Measurements from ENCODE around the gene OCA2. TPM values are rescaled to one million over a fixed set of nuclear protein-coding genes. Genes with fewer than 3 reads are reported as not detected.
A peak's percentile ranks its signal among the peaks of the same experiment; 100 is the strongest.

Gene OCA2
- total and polyA plus RNA-seq, 2 of the 4 experiments (the other 2 are of a cell fraction): under 0.01 to 0.03 TPM

DNA sequence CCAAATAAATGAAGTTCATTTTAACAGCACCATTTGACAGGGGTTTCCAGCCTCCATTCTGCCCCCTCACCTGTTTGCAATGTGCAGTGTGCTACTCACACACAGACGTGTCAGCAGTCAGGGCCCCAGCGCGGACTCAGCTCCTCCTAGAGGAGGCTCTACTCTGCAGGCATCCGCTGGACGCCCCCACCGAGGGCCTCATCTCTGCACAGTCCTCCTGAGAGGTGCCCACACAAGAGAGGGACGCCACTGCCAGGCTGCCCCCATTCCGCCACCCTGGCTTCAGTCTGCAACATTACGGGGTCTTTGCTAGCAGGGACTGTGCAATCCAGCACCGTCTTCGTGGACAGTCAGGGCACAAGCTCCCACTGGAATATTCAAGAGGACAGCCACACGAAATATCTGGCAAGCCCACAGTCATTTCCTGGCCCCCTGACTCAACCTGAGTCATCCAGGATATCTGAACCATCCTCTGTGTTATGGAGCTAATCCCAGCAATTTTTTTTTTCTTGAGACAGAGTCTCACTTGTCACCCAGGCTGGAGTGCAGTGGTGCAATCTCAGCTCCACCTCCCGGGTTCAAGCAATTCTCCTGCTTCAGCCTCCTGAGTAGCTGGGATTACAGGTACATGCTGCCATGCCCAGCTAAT lies 255.0 kb downstream of the OCA2 start:
- Histone ChIP-seq H2BK15ac (ENCODE audit: low read depth, low read length) (no peak overlapping the region), H3K56ac (ENCODE audit: extremely low read depth, insufficient read depth, low read length) (no peak overlapping the region), H3K4me2 (ENCODE audit: low read depth, low read length) (no peak overlapping the region), H3K79me1 (ENCODE audit: low read depth in 1 of 2, low read length in 2 of 2) (no peaks in the 10 kb centered on the region), H2AK5ac (ENCODE audit: low read depth, low read length) (no peak overlapping the region), H3K4me1 (ENCODE audit: control insufficient read depth, insufficient read depth, low read length) (no peaks in the 10 kb centered on the region), H3K36me3 (ENCODE audit: control insufficient read depth, insufficient read depth, low read length) (no peaks in the 10 kb centered on the region), H4K20me1 (ENCODE audit: insufficient read depth, low read length) (no peaks in the 10 kb centered on the region), H3K23ac (ENCODE audit: low read depth, low read length) (no peak overlapping the region), H2AK9ac (replicated peaks; ENCODE audit: low read depth, low read length, poor library complexity) (no peak overlapping the region), H2BK5ac (ENCODE audit: low read depth, low read length, poor library complexity, severe bottlenecking) (no peak overlapping the region), H2AFZ (replicated peaks; ENCODE audit: low read length, poor library complexity) (peak overlapping the region; percentile 67), H4K91ac (ENCODE audit: insufficient read depth, low read depth, low read length) (no peak overlapping the region), H3K9me3 (ENCODE audit: control insufficient read depth, insufficient read depth, low read length) (peaks cover 34% of the 10 kb centered on the region), H3K18ac (ENCODE audit: low read depth, low read length) (no peak overlapping the region), H4K5ac (ENCODE audit: low read depth, low read length) (no peak overlapping the region), H4K8ac (ENCODE audit: low read depth in 2 of 2, low read length in 2 of 2) (no peak overlapping the region), H3K4ac (ENCODE audit: low read depth, low read length) (no peak overlapping the region), H3K9ac (ENCODE audit: low read depth, low read length) (no peak overlapping the region), H3K14ac (replicated peaks; ENCODE audit: low read depth, low read length) (no peak overlapping the region), H3K27ac (ENCODE audit: insufficient read depth, low read length) (no peak overlapping the region), H3K4me3 (ENCODE audit: insufficient read depth, low read depth, low read length) (no peak overlapping the region), H3K9me1 (ENCODE audit: insufficient read depth, low read length) (no peaks in the 10 kb centered on the region), H2BK120ac (ENCODE audit: low read depth, low read length) (no peak overlapping the region), H2BK20ac (ENCODE audit: low read depth, low read length) (no peak overlapping the region), H3K27me3 (ENCODE audit: control insufficient read depth, insufficient read depth, low read length) (no peaks in the 10 kb centered on the region)
- ChIA-PET POLR2A (ENCODE audit: unreplicated experiment) (no interaction called here), CTCF (interaction anchor here (0.6 kb wide), 1 partner anchor 12 kb away, joined by 3 read pairs; no protein-coding TSS in a partner anchor)
- dilution Hi-C loops (cut with HindIII; ENCODE audit: low sequenced_read_pairs, unreplicated experiment) (no loop called here), in situ Hi-C loops (cut with MboI; ENCODE audit: low sequenced_read_pairs) (no loop called here), intact Hi-C loops (cut with micrococcal nuclease) (no loop called here)
- BruUV-seq (replicated peaks): no TSS peak
- peak; percentile 82 for DNase-seq
- peak; percentile 17 for ATAC-seq (ENCODE audit: low read depth)
- TF ChIP-seq CEBPB (IDR thresholded peaks at IDR 0.05; ENCODE audit: low read depth, low read length) (0 out of 2 replicates have a peak, but pooled peaks have one; percentile 7), RFX5 (IDR thresholded peaks at IDR 0.05; ENCODE audit: low read depth, low read length) (no peak), FOS (IDR thresholded peaks at IDR 0.05; ENCODE audit: low read depth, low read length) (0 out of 2 replicates have a peak, but pooled peaks have one; percentile 27)
- WGBS, 2 experiments (ENCODE audit: extremely low coverage in 2 of 2, insufficient read length in 1 of 2): 0% methylated on average over 2 of the region's 13 CpGs; no CpG with 5 or more reads in 1 of the 2 experiments

Measured in IMR-90 (cell line).